GM21360 (cell line): ENCODE results near the gene TUBB8B.
"Not testable (repeated sequence)": the region's sequence is repeated elsewhere in the genome, so short reads cannot be mapped to it uniquely, and the experiment has no call there.

Source experiments
- ATAC-seq: cut with Tn5 transposase; IDR thresholded peaks from one replicate; pipeline ENCODE4 v1.9.1; 2021; ENCODE audit warnings: mild to moderate bottlenecking, moderate library complexity; ENCODE audit not compliant: unreplicated experiment

TUBB8B gene

GRCh38 chr18:13177-13576, 36.2 kb downstream of the TUBB8B start:
- not testable (repeated sequence) for ATAC-seq

DNA sequence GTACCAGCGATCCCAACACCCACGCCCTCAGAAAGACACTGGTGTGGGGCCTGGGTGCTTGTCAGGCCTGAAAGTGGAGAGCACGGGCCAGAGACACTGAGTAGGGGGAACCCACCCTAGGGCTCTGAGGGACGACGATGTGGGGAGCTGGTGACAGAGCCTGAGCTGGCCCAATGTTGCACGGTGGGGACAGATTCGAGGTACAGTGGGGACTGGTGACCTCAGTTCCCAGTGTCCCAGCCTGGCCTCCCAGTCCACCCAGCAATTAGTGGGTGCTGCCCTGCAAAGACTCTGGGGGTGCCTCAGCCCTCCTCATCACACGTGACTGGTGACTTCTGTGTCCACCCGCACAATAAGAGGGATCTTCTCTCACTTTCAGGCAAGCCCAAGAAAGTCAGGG, 36.6 kb downstream of the TUBB8B start:
- not testable (repeated sequence) for ATAC-seq

- not testable (repeated sequence) for ATAC-seq
Observed at GRCh38 chr18:11383-12274, 37.8 kb downstream of the TUBB8B start.

DNA sequence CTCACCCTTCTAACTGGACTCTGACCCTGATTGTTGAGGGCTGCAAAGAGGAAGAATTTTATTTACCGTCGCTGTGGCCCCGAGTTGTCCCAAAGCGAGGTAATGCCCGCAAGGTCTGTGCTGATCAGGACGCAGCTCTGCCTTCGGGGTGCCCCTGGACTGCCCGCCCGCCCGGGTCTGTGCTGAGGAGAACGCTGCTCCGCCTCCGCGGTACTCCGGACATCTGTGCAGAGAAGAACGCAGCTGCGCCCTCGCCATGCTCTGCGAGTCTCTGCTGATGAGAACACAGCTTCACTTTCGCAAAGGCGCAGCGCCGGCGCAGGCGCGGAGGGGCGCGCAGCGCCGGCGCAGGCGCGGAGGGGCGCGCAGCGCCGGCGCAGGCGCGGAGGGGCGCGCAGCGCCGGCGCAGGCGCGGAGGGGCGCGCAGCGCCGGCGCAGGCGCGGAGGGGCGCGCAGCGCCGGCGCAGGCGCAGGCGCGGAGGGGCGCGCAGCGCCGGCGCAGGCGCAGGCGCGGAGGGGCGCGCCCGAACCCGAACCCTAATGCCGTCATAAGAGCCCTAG, 38.7 kb downstream of the TUBB8B start:
- ATAC-seq: not testable (repeated sequence)

- not testable (repeated sequence) for ATAC-seq
Observed at GRCh38 chr18:9937-10336, 39.5 kb downstream of the TUBB8B start.
